Endodermal cell (in vitro differentiated cells): ENCODE measurements around the gene PCBP2. TPM values are rescaled to one million over a fixed set of nuclear protein-coding genes. Genes with fewer than 3 reads are reported as not detected.

Experiments
- DNase-seq: peaks from one replicate; pipeline ENCODE4 v3.0.0-alpha.2; 2017
- H3K27ac ChIP-seq: 2 replicates; pipeline ENCODE4 v1.5.1; 2013; ENCODE audit warnings: mild to moderate bottlenecking, low read depth, low read length, moderate library complexity
- H3K27me3 ChIP-seq: 2 replicates; pipeline ENCODE4 v1.6.1; 2013; ENCODE audit warnings: mild to moderate bottlenecking, low read length, moderate library complexity; ENCODE audit not compliant: insufficient read depth, control insufficient read depth, poor library complexity, severe bottlenecking
- H3K36me3 ChIP-seq: 2 replicates; pipeline ENCODE4 v1.7.0; 2013; ENCODE audit warnings: mild to moderate bottlenecking, low read length, moderate library complexity; ENCODE audit not compliant: control insufficient read depth, insufficient read depth
- H3K4me1 ChIP-seq: one replicate; pipeline ENCODE4 v1.7.0; 2013; ENCODE audit warnings: low read length; ENCODE audit not compliant: control insufficient read depth, insufficient read depth
- H3K4me3 ChIP-seq: 2 replicates; pipeline ENCODE4 v1.5.1; 2013; ENCODE audit warnings: mild to moderate bottlenecking, low read length, moderate library complexity
- H3K9ac ChIP-seq: 2 replicates; pipeline ENCODE4 v1.6.1; 2013; ENCODE audit warnings: mild to moderate bottlenecking, low read length, moderate library complexity; ENCODE audit not compliant: poor library complexity, severe bottlenecking; ENCODE audit errors: extremely low read depth
- H3K9me3 ChIP-seq: 2 replicates; pipeline ENCODE4 v1.6.1; 2013; ENCODE audit warnings: mild to moderate bottlenecking, low read length, moderate library complexity; ENCODE audit not compliant: control insufficient read depth
- H3K27ac Mint-ChIP-seq: 2 replicates; pipeline ENCODE4 v1.8.0; 2020; ENCODE audit warnings: mixed read lengths
- H3K27me3 Mint-ChIP-seq: 2 replicates; pipeline ENCODE4 v1.8.0; 2021; ENCODE audit warnings: mild to moderate bottlenecking, mixed read lengths; ENCODE audit not compliant: insufficient read depth
- H3K36me3 Mint-ChIP-seq: 2 replicates; pipeline ENCODE4 v1.8.0; 2020; ENCODE audit warnings: low read depth, mixed read lengths
- H3K4me1 Mint-ChIP-seq: 2 replicates; pipeline ENCODE4 v1.8.0; 2020; ENCODE audit warnings: mixed read lengths
- H3K4me3 Mint-ChIP-seq: 2 replicates; pipeline ENCODE4 v1.8.0; 2020; ENCODE audit warnings: mild to moderate bottlenecking, moderate library complexity, mixed read lengths
- H3K9me3 Mint-ChIP-seq: 2 replicates; pipeline ENCODE4 v1.8.0; 2020; ENCODE audit warnings: mild to moderate bottlenecking, mixed read lengths
- WGBS, 2 experiments: methylation state at CpG; one replicate each; pipeline versions ENCODE4 v1.1.5 to v1.1.7; 2013; ENCODE audit warnings: missing lambda C conversion rate in 2 of 2, mixed read lengths in 1 of 2; ENCODE audit not compliant: insufficient coverage in 1 of 2, insufficient read length in 1 of 2; 5-methylcytosine and 5-hydroxymethylcytosine counted together
- total RNA-seq, 2 donors: library from RNA; stranded (reverse); fragmentation: NEBNext Ultra II Directional in 1 of 2; extraction: Animal tissue kit (Norgen Biotek cat#: 25700) in 1 of 2; gene quantifications; 2 replicates in 1 of 2; 3 replicates in 1 of 2; pipeline ENCODE4 v1.2.1, GENCODE V29; 2021
- TF ChIP-seq, protein P1 (sequence below): fragments of 200-600 bp; sonication (generic); conservative IDR thresholded peaks from 2 replicates; pipeline ENCODE4 v1.5.0; 2021; ENCODE audit warnings: antibody characterized with exemption, mild to moderate bottlenecking

PCBP2 gene
- total RNA-seq, 2 donors from 2014 or later, result 1,281 to 1,338 TPM

GRCh38 chr12:53502331-53502730 lies 50.4 kb downstream of the PCBP2 start:
- Histone ChIP-seq H3K27ac (no peak overlapping the region), H3K27me3 (no peaks in the 10 kb centered on the region), H3K4me1 (peaks cover 7% of the 10 kb centered on the region), H3K36me3 (peaks cover 36% of the 10 kb centered on the region), H3K4me3 (peak overlapping the region; percentile 85), H3K9ac (peak overlapping the region; percentile 88), H3K9me3 (no peaks in the 10 kb centered on the region)
- H3K36me3 Mint-ChIP-seq, result peaks cover 29% of the 10 kb centered on the region
- no peak for DNase-seq
- H3K27me3 Mint-ChIP-seq, result peaks cover 2% of the 10 kb centered on the region
- WGBS, 2 experiments, result 92 to 95% methylated on average over 8 to 9 of the region's 9 CpGs
- peak overlapping the region; percentile 99 for H3K27ac Mint-ChIP-seq
- H3K9me3 Mint-ChIP-seq, result no peaks in the 10 kb centered on the region
- H3K4me3 Mint-ChIP-seq, result peak overlapping the region; percentile 79
- H3K4me1 Mint-ChIP-seq, result peaks cover 19% of the 10 kb centered on the region
- TF ChIP-seq, protein P1, sequence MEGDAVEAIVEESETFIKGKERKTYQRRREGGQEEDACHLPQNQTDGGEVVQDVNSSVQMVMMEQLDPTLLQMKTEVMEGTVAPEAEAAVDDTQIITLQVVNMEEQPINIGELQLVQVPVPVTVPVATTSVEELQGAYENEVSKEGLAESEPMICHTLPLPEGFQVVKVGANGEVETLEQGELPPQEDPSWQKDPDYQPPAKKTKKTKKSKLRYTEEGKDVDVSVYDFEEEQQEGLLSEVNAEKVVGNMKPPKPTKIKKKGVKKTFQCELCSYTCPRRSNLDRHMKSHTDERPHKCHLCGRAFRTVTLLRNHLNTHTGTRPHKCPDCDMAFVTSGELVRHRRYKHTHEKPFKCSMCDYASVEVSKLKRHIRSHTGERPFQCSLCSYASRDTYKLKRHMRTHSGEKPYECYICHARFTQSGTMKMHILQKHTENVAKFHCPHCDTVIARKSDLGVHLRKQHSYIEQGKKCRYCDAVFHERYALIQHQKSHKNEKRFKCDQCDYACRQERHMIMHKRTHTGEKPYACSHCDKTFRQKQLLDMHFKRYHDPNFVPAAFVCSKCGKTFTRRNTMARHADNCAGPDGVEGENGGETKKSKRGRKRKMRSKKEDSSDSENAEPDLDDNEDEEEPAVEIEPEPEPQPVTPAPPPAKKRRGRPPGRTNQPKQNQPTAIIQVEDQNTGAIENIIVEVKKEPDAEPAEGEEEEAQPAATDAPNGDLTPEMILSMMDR, result no peak

DNA sequence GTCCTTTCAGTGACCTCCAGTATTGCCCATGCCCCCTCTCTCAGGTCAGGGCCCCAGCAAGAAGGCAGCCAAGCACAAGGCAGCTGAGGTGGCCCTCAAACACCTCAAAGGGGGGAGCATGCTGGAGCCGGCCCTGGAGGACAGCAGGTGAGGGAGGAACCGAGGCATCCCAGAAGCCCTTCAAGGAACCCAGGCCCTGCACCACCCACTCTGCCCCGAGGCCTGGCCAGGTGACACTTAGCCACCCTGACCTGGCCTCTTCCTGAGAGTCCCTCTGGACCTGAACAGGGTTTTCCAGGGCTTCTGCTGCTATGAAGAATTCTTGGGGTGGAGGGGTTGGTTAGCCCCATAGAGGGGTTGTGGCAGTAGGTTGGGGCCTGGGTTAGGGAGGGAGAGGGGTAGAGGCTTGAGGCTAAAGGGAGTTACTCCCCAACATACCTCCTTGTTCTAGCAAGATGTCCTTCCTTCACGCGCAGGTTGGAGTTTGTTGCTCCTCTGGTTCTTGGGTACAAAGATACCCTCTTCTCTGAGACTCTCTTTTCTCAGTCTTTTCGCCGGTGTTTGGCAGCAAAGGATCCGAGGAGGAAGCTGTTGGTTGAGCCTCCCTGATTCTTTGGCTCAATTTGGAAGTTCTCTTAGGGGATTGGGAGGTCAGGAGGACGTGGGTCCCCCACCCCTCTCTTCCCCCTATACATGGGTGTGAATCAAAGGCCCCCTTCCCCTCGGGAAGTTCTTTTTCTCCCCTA lies 51.3 kb downstream of the PCBP2 start:
- Histone ChIP-seq H3K36me3 (peaks cover 36% of the 10 kb centered on the region), H3K4me3 (no peak overlapping the region), H3K27ac (no peak overlapping the region), H3K27me3 (no peaks in the 10 kb centered on the region), H3K9me3 (no peaks in the 10 kb centered on the region), H3K9ac (no peak overlapping the region), H3K4me1 (peaks cover 7% of the 10 kb centered on the region)
- H3K36me3 Mint-ChIP-seq, result peaks cover 29% of the 10 kb centered on the region
- no peaks in the 10 kb centered on the region for H3K9me3 Mint-ChIP-seq
- no peak overlapping the region for H3K4me3 Mint-ChIP-seq
- DNase-seq, result no peak
- peaks cover 19% of the 10 kb centered on the region for H3K4me1 Mint-ChIP-seq
- TF ChIP-seq, protein P1, result no peak
- WGBS, 2 experiments, result 87 to 100% methylated on average over 2 to 10 of the region's 10 CpGs
- H3K27me3 Mint-ChIP-seq, result no peaks in the 10 kb centered on the region
- H3K27ac Mint-ChIP-seq, result no peak overlapping the region

- Histone ChIP-seq H3K4me1 (peaks cover 7% of the 10 kb centered on the region), H3K4me3 (no peak overlapping the region), H3K27ac (no peak overlapping the region), H3K9ac (no peak overlapping the region), H3K27me3 (no peaks in the 10 kb centered on the region), H3K9me3 (no peaks in the 10 kb centered on the region), H3K36me3 (peaks cover 36% of the 10 kb centered on the region)
- H3K27me3 Mint-ChIP-seq, result no peaks in the 10 kb centered on the region
- no peaks in the 10 kb centered on the region for H3K9me3 Mint-ChIP-seq
- peak overlapping the region; percentile 25 for H3K27ac Mint-ChIP-seq
- H3K36me3 Mint-ChIP-seq, result peaks cover 29% of the 10 kb centered on the region
- TF ChIP-seq, protein P1, result no peak
- no peak overlapping the region for H3K4me3 Mint-ChIP-seq
- DNase-seq, result no peak
- peaks cover 14% of the 10 kb centered on the region for H3K4me1 Mint-ChIP-seq
- WGBS, 2 experiments, result 93 to 97% methylated on average over 5 to 13 of the region's 14 CpGs
These were observed 52.4 kb downstream of the PCBP2 start for GRCh38 chr12:53504004-53504920.
